ENCODE results near the gene MTCL3.

DNA sequence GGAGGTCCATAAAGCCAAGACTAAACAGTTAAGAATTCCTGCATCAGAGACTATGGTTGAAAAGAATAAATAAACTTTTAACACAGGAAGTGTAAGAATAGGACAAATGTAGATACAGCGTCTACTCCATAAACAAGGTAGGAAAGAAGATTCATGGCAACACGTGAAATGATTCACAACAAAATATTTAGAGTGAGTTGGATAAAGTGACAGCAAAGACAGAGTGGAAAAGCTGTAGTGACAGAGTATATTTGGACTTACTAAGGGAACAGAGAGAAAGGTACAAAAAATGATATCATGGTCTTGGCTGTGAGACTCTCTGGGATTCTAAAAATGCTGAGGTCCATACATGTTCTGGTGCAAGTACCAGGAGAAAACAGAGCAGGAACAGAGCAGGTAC lies 38.0 kb downstream of the MTCL3 start:
- no peak for TF ChIP-seq POLR2AphosphoS5 (IDR thresholded peaks at IDR 0.05)
- TF ChIP-seq, protein P1, sequence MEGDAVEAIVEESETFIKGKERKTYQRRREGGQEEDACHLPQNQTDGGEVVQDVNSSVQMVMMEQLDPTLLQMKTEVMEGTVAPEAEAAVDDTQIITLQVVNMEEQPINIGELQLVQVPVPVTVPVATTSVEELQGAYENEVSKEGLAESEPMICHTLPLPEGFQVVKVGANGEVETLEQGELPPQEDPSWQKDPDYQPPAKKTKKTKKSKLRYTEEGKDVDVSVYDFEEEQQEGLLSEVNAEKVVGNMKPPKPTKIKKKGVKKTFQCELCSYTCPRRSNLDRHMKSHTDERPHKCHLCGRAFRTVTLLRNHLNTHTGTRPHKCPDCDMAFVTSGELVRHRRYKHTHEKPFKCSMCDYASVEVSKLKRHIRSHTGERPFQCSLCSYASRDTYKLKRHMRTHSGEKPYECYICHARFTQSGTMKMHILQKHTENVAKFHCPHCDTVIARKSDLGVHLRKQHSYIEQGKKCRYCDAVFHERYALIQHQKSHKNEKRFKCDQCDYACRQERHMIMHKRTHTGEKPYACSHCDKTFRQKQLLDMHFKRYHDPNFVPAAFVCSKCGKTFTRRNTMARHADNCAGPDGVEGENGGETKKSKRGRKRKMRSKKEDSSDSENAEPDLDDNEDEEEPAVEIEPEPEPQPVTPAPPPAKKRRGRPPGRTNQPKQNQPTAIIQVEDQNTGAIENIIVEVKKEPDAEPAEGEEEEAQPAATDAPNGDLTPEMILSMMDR (IDR thresholded peaks at IDR 0.05 in 8 of 11, conservative IDR thresholded peaks at IDR 0.05 in 3 of 11) = no peak

Measured in spleen (tissue), 7 donors.